CD4-positive, alpha-beta T cell treated with Interleukin-15 for 1 hour (primary cell): ENCODE data around the gene TSPO.

Source experiments
- DNase-seq: peaks from one replicate; pipeline ENCODE4 v3.0.0-alpha.2; 2020

Gene TSPO

DNA sequence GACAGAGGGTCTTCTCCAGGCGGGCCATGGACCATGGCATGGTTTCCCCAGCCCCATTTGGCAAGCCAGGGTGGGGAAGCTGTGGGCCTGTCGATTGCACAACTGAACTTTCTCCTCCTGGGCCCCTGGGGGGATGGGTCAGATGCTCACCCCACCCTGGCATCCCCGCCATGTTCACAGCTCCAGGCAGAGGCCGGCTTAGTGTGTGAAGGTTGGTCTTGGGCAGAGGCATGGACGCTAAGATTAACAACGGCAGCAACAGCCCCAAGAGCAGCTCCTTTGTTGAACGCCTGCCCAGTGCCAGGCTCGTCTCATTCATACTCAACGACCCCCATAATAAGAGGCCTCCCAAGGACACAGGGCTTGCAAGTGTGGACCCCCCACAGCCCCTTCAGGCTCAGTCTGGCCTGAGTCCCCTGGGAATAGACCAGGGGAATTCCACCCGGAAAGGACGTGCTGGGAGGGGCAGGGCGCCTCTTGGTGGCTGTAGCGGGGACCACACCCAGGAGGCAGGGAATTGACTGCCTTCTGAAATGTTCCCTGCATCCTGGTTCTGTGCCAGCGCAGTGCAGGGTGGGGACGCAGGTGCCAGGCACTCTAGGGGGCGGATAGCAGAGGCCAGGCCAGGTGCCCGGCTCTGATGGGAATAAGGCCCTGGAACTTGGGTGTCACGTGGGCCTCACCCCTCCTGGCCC, 8.3 kb downstream of the TSPO start:
- no peak for DNase-seq

DNA sequence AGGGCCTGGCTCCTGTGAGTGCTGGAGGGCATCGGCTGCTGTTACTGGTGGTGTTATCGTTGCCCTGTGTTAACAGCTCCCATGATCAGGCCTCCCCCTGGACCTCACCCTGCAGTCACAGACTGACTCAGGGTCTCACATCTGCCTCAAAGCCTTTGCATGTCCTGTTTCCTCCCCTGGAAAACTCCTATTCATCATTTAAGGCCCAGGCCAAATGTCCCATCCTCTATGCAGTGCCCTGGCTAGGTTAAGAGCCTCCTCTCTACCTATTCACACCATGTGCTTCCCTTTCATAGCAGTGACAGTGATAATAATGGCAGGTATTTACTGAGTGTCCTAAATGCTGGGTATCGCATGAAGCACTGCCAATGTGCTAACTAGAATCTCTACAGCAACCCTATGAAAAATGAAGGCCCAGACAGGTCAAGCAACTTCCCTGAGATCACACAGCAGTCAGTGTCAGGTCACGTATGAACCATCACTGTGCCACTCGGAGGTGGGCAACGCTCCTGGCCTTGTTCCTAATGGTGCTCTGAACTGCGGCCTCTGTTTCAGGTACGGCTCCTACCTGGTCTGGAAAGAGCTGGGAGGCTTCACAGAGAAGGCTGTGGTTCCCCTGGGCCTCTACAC, 9.3 kb downstream of the TSPO start:
- no peak for DNase-seq

DNA sequence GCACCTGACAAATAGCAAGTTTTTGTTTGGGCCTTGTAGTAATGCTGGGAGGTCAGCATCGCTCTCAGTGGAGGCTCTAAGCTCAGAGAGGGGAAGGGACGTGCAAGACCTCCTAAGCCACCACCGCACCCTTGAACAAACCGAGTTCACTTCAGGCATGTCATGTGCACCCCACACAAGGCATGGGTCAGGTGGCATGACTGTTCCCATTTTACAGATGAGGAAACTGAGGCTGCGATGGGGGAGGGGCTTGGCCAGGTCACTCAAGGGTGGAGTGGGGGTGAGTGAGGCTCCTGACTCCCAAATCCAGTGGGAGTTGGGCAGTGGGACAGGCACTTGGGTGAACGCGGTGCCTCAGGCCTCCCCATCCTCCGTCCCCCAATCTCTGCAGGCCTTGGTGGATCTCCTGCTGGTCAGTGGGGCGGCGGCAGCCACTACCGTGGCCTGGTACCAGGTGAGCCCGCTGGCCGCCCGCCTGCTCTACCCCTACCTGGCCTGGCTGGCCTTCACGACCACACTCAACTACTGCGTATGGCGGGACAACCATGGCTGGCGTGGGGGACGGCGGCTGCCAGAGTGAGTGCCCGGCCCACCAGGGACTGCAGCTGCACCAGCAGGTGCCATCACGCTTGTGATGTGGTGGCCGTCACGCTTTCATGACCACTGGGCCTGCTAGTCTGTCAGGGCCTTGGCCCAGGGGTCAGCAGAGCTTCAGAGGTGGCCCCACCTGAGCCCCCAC, 11.2 kb downstream of the TSPO start:
- no peak for DNase-seq

DNA sequence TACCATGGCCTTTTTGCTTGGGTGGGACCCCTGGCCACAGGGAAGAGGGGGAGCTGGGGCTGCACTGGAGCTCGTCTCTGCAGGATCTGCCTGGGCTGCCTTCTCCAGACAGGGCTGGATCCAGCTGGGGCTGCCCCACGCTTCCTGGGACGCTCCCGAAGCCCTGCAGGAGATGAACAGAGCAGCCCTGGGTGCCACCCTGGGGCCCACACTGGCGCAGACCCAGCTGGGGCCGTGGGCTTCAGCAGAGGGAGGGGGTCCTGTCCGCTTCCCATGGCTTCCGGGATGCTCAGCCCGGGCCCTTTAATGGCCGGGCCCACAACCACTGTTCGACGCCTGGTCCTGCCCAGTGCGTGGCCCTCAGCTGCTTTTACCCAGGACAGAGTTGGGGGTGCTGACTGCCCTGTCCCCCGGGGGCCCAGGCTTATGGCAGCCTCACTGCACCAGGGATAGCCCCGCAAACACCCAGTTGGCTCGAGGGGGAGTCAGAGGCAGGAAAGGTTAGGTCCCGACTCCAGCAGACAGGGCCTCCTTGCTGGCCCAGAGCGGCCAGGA, 12.0 kb downstream of the TSPO start:
- no peak for DNase-seq

DNA sequence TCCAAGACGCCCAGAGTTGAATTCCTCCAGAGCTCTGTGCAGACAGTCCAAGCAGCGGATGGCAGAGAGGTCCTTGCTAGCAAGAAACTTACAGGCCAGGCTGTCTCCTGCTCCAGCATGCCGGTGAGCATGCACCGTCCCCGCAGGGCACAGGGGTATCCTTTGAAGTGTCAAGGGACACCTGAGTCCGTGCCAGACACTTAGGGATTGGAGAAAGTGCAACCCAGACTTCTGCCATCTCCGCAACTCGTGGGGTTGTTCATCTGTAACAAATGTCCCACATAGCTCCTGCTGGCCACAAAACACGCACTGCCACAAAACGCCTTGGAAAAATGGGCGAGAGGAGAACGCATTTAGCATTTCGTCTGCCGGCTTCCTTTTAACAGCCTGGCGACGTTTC, 13.3 kb downstream of the TSPO start:
- DNase-seq = no peak

DNA sequence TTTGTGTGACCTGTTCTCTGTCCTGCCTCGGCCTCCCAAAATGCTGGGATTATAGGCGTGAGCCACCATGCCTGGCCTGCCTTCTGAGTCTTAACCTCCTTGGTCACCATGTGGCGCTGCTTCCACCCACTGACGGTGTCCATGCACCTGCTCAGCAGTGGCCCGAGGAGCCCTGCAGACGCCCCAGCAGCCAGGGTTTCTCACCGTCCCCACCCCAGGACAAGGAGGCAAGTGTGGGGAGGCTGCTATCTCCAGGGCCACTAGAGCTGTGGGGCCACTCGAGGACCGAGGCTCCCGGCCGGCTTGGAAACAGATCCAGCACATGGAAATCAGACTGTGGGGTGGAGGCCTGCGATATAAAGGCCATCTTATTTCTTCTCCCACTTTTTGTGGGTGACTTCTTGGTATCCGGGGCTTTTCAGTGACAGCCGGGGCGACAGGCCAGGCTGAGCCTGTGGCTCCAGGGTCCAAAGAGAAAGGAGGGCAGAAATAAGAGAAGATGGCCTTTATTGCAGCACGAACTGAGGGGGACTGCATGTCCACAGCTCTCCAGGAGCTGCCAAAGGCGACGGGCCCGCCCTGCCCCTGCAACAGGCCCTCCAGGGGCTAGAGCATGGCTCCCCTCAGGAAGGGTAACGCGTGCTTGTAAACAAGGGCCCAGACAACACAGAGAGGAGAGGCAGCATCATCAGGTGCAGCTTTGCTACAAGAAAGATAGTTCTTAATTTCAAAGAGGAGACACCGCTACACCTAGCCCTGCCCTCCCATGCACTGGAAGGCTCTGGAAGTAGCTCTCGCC, 15.0 kb downstream of the TSPO start:
- no peak for DNase-seq

DNA sequence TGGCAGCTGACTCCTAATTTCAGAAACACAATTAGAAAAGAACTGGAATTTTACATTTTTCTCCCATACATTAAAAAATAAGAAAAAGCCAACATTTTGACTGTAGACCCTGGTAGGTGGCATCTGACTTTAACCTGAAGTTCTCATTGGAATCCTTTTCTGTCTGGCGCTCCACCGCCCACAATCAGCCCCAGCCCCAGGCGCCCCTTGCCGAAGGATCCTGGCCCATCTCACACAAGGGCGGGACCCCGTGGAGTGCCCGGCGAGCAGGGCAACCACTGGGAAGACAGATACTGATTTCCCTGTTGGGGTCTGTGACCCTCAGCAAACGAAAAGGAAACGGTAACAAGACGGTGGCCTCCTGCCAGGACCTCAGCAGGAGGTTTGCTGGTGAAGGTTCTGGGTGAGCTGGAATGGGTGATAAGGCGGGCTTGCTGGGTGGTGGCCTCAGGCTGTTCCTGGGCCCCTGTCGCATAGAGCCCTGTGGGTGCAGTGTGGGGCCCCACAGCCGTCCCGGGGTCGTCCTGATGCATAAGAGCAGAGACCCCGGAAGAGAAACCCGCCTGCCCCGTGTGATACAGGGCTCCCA, 15.7 kb downstream of the TSPO start:
- DNase-seq = no peak

DNA sequence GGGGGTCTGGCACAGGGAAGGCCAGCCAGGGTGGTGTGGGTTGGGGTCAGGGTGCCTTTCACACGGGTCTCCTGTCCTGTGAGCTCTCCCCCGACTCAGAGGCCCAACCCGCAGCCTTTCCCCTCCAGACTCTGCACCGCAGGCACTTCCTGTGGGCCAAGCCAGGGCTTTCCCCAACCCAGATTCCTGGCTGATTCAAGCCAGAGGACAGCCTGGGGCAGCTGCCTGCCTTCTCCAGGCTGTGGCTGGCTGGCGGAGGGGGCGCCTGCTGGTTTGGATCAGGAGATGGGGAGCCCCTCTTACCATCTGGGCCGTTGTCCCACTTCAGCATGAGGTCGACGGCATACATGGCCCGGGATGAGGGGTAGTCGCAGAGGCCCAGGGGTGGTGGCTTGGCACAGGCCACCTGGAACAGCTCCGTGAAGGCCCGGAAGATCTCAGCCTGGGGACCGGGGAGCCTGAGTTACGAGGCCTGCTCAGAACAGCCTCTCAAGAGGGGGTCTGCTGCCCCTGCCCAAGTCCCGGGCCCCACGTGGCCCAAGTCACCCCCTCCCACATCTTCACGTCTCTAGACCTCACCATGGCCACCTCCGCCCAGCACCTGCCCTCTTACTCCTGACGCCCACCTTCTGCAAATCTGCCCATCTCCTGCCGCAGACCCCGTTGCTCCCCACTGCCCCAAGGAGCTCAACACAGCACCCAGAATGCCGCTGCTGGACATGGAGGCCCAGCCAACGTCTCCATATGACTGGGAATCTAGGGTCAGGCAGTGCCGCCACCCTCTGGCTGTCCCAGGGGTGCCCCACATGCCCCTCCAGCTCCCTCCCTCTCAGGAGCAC, 17.3 kb downstream of the TSPO start:
- DNase-seq = no peak

DNA sequence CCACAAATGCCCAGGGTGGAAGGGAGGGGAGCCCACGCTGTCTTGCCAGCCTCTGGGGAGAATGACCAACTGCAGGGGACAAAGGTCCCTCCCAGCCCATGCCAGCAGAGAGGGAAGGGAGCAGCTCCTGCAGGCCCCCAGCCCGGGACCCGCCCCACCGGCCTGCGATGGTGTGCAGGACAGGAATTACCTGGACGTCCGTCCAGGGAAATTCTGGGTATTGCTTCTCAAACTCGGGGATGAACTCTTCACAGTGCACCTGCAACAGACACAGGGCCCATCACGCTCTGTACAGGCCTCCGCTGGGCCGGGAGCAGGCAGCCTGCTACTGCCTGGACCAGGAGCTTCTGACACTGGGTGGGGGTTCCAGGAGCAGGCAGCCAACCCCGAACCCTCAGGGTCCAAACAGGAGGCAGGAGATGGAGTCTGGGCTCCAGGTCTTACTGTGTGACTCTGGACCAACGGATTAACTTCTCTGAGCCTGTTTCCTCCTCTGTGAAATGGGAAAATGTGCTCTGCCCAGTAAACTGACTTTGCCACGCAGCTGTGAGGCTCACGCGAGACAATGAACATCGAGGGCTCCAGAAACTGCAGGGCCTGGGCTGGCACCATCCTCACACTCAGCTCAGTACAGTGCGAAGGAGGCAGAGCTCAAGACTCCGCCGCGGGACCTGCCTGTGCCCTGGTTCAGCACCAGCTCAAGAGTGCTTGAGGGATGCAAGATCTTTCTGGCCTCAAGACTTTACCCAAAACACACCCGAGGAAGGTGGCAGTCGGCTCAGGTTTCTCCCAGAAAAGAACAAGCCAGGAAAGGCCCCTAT, 18.2 kb downstream of the TSPO start:
- no peak for DNase-seq

DNA sequence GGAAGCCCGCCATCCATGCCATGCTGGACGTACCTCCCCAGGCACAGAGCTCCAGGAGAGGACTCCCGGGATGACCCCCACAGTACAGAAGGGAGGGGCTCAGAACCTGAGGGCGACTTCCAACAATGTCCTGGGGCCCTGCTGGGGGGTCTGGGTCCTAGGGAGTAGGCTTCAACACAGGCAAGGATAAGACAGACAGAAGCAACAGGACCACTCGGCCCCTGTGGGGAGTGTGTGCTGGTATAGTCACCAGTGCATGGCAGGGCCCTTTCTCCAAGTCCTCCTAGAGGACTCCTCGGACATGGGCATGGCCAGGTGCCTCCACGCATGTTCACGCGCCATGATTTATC, 18.7 kb downstream of the TSPO start:
- DNase-seq = no peak

DNA sequence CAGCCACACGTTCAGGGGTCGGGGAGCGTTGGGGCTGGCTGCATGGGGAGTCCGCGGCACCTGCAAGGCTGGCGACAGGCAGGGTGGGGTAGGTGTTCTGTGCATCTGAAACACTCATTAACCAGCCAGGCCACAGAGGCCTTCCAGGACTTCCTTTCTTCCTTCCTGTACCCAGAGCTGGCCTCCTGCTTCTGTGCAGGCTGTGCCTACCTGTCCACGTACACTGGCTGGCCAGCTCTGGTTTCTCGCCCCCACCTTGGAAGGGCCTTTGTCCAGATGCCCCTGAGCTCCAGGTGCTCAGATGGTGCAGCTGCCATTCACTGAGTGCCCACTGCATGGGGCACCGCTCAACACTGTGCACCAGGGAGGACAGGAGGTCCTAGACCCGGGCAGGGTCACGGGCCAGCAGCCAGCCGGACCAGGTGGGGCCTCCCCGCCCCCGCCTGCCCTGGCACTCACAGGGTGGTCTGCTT, 19.7 kb downstream of the TSPO start:
- no peak for DNase-seq

DNA sequence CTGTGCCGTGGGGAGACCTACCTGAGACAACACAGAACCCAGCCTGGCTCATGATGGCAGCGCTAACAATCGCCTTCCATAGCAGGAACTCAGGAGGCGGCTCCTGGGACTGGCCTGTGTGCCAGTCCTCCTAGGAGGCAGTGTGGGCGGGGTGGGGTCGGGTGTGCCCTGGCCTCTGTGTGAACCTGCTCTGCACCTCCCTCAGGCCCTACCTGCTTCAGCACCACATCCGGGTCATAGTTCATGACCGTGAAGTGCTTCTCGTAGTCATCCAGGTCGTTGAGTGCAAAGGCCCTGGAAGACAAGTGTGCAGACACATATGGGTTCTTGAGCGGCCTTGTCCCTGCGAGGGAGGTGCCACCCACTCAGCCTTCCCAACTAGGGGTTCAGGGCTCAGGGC, 20.2 kb downstream of the TSPO start:
- no peak for DNase-seq

DNA sequence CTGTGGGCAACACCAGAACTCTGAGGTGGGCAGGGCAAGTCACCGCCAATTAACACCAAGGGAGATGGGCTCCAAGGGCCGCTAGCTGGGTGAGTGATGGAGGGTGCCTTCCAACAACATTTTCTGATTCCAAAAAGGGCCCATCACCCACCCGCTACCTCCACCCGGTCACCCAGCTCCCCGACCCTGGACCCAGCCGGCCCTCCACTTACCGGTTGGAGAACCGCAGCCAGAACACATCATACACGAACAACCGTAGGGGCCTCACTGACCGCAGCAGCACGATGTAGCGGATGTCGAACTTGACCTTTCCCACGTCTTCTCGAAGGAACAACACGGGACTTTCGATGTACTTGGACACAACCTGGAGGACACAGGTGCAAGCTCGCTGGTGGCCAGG, 20.8 kb downstream of the TSPO start:
- no peak for DNase-seq

DNA sequence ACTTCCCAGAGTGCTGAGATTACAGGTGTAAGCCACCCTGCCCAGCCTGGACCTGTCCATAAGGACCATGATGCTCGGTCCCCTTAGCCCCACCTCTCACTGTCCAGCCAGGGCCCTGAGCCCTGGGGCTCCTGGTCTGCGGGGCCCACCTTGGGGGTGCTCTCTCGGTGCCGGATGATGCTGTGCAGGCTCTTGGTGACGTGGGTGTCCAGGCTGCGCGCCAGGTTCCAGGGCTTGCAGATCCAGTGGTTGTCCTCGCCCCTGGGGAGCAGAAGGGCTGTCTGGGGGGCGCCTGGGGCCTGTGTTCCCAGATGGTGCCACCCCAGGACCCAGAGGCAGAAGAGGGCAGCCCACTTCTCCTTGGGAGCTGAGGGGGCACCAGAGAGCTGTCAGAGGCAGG, 22.2 kb downstream of the TSPO start:
- no peak for DNase-seq

DNA sequence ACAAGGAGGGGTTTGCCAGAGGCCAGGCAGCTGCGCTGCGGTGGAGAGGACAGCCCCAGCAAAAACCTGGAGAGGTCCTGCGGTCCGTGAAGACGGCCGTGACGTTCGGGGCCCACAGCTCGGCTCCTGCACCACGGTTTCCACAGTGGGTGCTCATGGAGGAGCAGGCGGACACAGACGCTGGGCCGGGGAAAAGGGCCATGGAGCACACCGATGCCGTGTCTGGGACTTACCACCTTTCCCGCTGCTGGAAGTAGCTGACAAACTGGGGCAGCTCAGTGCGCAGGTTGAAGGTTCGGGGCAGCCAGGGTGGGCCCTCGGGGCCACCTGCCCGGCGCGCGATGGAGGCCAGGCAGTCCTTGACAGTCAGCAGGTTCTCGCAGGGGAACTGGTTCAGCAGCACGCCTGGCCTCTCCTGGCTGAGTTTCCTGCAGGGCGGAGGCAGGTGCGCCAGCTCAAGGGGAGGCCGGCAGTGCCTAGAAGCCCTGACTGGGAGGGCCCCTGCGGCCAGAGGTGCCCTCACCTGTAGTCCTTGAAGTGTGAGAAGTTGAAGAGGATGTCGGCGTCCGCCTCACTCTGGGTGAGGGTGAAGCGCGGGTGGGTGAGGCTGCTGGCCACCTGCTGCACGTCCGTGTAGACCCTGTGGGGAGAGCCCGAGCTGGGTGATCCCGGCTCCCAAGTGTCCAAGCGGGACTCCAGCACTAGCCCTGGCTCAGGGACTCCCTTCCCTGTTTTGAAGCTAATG, 22.8 kb downstream of the TSPO start:
- DNase-seq = no peak

DNA sequence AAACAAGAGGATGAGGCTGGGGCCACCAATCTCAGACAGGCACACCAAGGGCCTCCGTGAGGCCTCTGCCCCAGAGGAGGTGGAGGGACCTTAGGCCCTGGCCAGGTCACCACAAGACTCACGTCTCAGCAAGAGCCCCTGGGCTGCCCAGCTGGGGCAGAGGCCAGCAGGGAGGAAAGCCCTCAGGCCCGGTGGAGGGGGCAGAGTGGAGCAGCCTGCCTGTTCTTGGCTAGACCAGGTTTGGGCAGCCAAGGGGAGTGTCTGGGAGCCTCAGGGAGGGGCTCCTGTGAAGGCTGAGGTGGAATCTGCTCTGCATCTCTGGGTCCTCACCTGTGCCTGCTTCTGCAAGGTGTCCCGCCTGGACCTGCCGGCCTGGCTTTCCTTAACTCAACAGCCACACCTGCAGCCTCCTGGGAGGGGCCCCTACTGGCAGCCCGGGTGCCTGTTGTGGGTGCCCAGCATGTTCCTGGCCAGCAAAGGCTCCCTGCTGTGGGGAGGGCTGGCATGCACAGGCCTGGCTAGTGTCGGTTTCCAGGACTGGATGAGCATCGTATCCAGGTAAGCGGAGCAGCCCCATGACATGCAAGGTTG, 23.7 kb downstream of the TSPO start:
- DNase-seq = no peak

DNA sequence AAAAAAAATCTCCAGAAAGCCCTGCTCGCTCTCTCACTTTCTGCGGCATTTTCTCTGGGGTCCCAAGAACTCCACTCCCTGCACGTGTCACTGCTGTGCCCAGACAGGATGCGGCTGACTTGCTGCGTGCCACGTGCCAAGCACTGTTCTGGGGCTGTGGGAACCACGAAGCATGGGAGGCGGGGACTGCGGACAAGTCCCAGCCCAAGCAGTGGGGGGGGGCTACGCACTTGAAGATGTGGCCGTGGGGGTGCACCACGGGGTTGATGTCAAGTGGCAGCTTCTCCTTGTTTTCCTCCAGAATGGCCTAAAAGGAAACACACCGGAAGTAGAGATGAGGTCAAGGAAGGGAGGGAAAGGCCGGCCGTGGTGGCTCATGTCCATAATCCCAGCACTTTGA, 24.7 kb downstream of the TSPO start:
- no peak for DNase-seq

DNA sequence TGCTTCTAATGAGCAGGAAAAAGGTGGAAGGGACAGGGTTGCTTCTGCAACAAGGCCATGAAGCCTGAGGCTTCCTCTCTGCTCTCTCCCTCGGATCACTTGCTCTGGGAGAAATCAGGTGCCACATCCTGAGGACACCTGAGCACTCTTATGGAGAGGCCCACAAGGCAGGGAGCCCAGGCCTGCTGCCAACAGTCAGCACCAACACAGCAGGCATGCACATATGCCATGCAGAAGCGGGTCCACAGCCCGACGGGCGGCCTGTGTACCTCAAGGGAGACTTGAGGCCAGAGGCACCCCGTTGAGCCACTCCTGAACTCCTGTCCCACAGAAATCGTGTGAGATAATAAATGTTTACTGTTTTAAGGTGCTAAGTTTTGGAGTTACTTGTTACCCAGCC, 26.1 kb downstream of the TSPO start:
- DNase-seq = no peak

DNA sequence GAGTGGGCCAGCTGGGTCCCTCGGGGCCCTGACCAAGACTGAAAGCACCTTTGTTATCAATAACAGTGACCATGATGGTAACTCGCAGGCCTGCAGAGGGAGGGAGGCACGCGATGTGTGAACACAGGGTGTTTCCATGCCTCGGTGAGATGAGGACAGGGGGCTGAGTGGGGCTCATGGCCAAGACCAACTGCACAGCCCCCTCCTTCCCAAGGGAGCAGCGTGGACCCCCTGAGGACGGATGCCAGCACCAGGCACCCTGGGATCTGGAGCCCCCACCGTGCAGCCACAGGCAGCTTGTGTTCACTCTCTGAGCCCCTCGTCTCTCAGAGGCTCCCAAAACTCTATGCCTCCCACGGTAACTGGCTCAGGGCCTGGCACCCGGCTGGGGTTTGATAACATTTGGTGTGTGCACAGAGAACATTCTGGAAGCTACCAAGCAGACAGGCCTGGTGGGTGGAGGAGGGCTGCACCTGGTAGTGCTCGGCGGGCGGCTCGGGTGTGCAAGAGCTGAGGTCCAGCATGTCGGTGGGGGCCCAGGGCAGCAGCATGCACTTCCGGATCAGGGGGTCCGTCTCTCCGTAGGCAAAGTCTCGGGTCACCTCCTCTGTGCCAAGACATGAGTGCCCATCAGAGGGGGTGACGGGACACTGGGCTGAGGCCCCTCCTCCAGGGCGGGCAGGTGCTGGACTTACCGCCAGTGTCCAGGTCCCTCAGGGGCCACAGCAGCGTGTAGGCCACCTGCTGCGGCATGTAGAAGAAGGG, 28.0 kb downstream of the TSPO start:
- DNase-seq = no peak
